DOHH2 (cell line): ENCODE measurements around the gene FBXO30.

Source experiments
- EZH2phosphoT487 ChIP-seq: fragments of 200-600 bp; sonication (generic); IDR thresholded peaks from 2 replicates; pipeline ENCODE4 v1.6.1; 2017; ENCODE audit warnings: borderline replicate concordance, mild to moderate bottlenecking, antibody characterized with exemption, low read length, moderate library complexity, mixed read lengths
- TF ChIP-seq, protein P1 (sequence below): fragments of 200-600 bp; sonication (generic); IDR thresholded peaks from one replicate; pipeline ENCODE4 v1.5.1; 2014; ENCODE audit warnings: antibody characterized with exemption, mild to moderate bottlenecking, low read depth, low read length; ENCODE audit not compliant: poor library complexity, severe bottlenecking

DNA sequence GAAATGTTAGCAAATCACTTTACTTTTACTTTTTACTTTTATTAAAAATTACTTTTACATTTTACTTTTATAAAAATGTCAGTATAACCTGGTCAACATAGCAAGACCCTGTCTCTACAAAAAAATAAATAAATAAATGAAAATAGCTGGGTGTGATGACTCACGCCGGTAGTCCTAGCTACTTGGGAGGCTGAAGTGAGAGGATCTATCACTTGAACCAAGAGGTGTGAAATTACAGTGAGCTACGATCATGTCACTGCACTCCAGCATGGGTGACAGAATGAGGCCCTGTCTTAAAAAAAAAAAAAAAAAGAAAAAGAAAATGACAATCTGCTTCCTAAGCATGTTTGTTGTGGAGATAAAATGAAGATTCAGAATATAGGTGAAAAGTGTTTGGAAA is 31.0 kb upstream of the FBXO30 start:
- TF ChIP-seq, protein P1, sequence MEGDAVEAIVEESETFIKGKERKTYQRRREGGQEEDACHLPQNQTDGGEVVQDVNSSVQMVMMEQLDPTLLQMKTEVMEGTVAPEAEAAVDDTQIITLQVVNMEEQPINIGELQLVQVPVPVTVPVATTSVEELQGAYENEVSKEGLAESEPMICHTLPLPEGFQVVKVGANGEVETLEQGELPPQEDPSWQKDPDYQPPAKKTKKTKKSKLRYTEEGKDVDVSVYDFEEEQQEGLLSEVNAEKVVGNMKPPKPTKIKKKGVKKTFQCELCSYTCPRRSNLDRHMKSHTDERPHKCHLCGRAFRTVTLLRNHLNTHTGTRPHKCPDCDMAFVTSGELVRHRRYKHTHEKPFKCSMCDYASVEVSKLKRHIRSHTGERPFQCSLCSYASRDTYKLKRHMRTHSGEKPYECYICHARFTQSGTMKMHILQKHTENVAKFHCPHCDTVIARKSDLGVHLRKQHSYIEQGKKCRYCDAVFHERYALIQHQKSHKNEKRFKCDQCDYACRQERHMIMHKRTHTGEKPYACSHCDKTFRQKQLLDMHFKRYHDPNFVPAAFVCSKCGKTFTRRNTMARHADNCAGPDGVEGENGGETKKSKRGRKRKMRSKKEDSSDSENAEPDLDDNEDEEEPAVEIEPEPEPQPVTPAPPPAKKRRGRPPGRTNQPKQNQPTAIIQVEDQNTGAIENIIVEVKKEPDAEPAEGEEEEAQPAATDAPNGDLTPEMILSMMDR = no peak
- no peak for TF ChIP-seq EZH2phosphoT487
